ENCODE results near the gene GGT5.
"Not testable (repeated sequence)": the region's sequence is repeated elsewhere in the genome, so short reads cannot be mapped to it uniquely, and the experiment has no call there.

GGT5 gene

DNA sequence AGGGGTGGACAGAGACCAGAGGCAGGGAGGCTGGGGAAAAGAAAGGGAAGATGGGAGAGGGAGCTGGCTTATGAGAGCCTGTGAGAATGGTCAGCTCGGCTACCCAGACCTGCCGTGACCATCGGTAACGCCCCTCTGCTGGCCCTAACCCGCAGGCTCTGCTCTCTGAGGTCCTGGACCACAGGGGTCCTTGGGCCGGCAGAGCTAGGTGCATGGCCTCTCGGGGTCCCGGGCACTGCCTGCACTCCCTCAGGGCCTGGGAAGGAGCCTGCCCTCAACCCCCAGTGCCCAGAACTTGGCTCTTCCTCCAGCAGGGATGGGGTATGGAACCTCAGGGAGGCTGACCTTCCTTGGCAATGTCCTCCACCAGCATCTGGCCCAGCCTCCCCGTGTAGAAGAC lies 13.2 kb downstream of the GGT5 start:
- DNase-seq = no peak

GRCh38 chr22:24230911-24231656 lies 13.8 kb downstream of the GGT5 start:
- DNase-seq = no peak

DNA sequence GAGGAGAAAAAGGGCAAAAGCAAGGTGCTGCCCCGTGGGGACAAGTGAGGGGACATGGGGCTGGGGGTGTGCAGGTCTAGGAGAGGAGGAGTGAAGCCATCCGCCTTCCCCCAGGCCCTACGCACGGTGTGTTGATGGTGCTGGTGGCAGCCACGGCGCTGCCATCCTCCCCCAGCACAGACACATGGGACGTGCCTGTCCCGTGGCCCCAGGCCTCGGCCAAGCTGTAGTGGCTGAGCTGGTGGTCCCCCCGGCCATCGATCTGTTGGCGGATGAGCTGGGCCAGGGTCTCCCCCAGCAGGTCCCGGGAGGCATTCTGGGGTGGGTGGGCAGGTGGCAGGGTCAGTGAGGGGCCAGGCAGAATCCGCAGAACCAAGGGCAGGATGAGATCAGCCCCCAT lies 18.9 kb downstream of the GGT5 start:
- no peak for DNase-seq

- DNase-seq = no peak
Measured at GRCh38 chr22:24225044-24225601, 19.8 kb downstream of the GGT5 start.

- no peak for DNase-seq
Measured at GRCh38 chr22:24224468-24224867, 20.4 kb downstream of the GGT5 start.

DNA sequence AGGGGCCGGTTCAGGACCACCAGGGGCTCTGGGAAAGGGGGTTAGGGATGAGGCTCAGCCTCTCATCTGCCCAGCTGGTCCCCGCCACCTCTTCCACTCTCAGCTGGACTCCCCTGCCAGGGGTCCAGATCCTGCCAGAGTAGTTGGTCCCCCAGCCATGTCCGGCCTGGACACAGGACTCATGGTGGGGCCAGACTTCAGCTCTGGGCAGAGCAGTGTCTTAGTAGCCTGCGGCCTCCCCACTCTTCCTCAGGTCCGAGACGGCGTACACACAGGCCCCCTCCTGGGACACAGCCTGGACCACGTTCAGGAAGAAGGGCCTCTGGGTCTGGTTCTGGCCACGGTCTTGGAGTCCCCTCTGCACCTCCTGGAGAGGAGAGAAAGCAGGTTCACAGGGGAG lies 25.1 kb downstream of the GGT5 start:
- DNase-seq = no peak

GRCh38 chr22:24217384-24217783 lies 27.5 kb downstream of the GGT5 start:
- DNase-seq = no peak

GRCh38 chr22:24216541-24217209 lies 28.2 kb downstream of the GGT5 start:
- DNase-seq = no peak

DNA sequence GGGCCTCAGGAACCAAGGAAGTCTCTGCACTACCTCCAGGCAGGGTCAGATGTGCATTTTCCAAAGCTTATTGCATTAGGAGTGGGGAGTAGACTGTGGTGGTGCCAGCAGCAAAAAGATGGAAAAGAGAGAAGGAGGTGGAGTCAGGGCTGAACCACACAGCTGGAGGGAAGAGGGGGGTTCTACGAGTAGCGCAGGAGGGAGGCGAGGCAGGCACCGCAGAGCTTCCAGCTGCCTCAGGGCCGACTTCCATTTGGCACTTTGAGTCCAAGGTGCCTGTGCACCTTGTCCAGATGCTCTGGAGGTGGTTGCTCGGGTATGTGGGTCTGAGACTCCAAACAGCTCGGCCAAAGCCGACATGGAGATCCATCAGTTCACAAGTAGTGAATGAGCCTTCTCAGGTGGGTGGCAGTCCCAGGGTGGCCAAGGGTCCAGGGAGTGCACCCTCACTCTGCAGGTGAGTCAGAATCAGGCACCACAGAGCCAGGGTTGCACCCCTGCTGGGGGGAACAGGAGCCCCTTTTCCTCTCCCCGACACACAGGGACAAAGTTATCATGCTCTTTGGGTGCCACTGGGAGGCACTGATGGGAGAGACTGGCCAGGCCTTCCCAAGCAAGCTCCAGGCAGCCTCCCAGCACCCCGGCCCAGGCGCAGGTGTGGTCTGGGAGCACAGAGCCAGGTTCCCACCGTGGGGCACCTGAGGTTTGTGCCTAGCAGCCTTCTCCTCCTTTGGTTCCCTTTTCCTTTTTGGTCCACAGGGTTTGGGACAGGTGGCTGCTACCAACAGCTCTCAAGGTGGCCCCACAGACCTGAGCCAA lies 30.2 kb downstream of the GGT5 start:
- DNase-seq = no peak

GRCh38 chr22:24213111-24213510 lies 31.8 kb downstream of the GGT5 start:
- not testable (repeated sequence) for DNase-seq

GRCh38 chr22:24211716-24212115 lies 33.2 kb downstream of the GGT5 start:
- DNase-seq = not testable (repeated sequence)

GRCh38 chr22:24210409-24210808 lies 34.5 kb downstream of the GGT5 start:
- DNase-seq = not testable (repeated sequence)

GRCh38 chr22:24209687-24210086 lies 35.2 kb downstream of the GGT5 start:
- no peak for DNase-seq

GRCh38 chr22:24209016-24209415 lies 35.9 kb downstream of the GGT5 start:
- DNase-seq = no peak

DNA sequence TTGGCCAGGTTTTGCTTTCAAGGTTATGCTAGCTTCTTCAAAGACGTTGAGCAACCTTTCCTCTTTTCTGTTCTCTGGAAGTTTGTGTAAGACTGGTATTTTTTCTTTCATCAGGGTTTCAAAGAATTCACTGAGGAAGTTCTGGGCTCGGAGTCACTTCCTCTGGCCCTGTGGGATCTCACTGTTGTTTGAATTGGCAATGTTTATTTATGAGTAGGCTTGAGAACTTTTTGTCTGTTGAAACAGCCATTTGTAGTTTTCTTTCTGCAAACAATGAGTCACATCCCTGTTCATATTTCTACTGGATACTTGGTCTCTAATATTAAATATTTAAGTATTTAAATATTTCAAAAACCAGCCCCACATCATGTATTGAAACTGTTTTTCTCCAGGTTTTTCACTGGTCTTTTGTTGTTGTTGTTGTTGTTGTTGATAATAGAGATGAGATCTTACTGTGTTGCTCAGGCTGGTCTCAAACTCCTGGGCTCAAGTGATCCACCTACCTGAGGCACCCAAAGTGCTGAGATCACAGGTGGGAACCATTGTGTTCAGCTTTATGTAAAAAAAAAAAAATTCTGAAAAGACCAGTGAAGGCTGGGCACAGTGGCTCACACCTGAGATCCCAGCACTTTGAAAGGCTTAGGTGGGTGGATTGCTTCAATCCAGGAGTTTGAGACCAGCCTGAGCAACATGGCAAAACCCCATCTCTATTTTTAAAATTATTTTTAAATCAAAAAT lies 36.7 kb downstream of the GGT5 start:
- no peak for DNase-seq

DNA sequence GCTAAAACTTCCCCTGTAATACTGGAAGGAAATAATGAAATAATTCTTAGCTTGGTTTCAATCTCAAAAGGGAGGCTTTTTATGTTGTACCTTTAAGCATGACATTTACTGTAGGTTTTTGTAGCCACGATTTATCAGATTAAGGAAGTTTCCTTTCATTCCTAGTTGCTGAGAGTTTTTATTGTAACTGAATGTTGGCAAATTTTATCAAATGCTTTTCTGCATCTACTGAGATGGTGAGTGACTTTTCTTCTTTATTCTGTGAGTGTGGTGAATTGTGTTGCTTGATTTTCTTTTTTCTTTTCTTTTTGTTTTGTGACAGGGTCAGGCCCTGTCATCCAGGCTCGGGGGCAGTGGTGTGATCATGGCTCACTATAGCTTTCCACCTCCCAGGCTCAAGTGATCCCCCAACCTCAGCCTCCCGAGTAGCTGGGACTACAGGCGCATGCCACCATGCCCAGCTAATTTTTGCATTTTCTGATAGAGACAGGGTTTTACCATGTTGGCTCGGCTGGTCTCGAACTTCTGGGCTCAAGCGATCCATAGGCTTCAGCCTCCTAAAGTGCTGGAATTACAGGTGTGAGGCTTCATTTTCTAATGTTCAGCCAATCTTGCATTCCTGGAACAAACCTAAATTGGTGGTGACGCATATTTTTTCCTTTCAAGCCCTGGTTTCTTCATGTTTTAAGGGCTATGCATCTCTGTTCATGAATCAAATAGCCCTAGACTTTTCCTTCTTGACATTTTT lies 37.4 kb downstream of the GGT5 start:
- DNase-seq = no peak

DNA sequence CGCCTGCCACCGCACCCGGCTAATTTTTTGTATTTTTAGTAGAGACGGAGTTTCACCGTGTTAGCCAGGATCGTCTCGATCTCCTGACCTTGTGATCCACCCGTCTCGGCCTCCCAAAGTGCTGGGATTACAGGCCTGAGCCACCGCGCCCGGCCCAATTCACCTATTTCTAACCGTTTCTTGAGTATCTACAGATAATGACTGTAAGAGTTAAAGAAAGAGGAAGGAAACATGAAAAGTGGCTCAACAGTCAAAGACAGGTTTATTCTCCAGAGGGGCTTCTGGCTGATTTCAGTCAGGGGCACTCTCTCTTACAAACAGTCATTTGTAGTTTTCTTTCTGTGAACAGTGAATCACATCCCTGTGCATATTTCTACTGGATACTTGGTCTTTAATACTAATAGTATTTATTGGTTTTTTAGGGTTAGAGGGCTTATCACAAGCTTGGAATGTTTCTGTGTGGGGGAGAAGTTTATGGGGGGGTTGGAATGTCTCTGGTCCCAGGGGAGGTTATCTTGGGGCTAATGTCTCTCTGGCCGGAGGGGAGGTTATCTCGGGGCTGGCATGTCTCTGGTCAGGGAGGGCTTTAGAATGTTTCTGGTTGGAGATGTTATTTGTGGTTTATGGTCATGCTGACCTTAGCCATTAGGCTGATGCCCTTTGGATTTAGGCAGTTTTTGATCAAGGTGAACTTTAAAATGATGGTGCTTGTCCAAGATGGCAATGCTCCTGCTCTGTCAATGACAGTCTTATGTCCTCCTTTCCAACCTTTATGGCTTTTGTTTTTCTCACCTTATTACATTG lies 38.2 kb downstream of the GGT5 start:
- DNase-seq = not testable (repeated sequence)

DNA sequence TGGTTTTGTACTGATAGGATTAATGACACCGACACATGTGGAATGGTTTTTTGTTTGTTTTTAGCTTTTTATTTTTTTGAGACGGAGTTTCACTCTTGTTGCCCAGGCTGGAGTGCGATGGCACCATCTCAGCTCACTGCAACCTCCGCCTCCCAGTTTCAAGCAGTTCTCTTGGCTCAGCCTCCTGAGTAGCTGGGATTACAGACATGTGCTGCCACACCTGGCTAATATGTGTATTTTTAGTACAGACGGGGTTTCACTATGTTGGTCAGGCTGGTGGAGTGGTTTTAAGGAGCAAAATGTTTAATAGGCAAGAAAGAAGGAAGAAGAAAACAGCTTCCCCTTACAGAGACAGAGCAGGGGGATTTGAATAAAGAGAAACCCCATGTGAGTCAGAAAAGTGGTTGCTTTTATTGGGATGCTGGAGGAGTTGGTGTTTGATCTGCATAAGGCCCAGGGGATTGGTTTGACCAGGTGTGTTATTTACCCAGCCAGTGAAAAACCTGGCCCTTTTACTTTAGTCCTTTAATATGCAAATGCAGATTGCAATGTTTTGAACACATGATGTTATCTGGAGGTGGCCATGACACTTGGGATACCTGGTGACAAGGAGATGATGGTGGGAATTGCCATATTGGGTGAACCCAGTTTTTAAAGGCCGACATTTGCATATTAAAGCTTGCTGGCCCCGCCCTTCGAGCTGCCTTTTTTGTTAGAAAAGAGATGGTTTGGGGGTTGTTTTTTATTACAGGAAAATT lies 39.3 kb downstream of the GGT5 start:
- no peak for DNase-seq

- not testable (repeated sequence) for DNase-seq
Measured at GRCh38 chr22:24203856-24204255, 41.0 kb downstream of the GGT5 start.

Measured in NCI-H748 treated with DMSO at 0.1 percent for 48 hours (cell line).